Stomach smooth muscle (tissue), 2 donors: ENCODE data around the gene C2orf66.

ENCODE experiments used
- H3K27ac ChIP-seq: one replicate; pipeline ENCODE4 v1.7.0; 2013; ENCODE audit warnings: mild to moderate bottlenecking, low read length, inconsistent platforms
- H3K27me3 ChIP-seq, 2 donors: one replicate each; pipeline ENCODE4 v1.7.0; 2013; ENCODE audit warnings: low read length in 2 of 2; ENCODE audit not compliant: insufficient read depth in 2 of 2, control insufficient read depth in 1 of 2
- H3K36me3 ChIP-seq, 2 donors: one replicate each; pipeline ENCODE4 v1.7.0; 2013; ENCODE audit warnings: low read length in 2 of 2; ENCODE audit not compliant: control insufficient read depth in 2 of 2, insufficient read depth in 2 of 2
- H3K4me1 ChIP-seq: one replicate; pipeline ENCODE4 v1.7.0; 2013; ENCODE audit warnings: low read length; ENCODE audit not compliant: control insufficient read depth, insufficient read depth
- H3K4me3 ChIP-seq, 2 donors: one replicate each; pipeline ENCODE4 v1.7.0; 2013; ENCODE audit warnings: low read length in 2 of 2
- H3K9ac ChIP-seq, 2 donors: one replicate each; pipeline ENCODE4 v1.7.0; 2013; ENCODE audit warnings: low read length in 2 of 2, mild to moderate bottlenecking in 1 of 2
- H3K9me3 ChIP-seq, 2 donors: one replicate each; pipeline ENCODE4 v1.7.0; 2013; ENCODE audit warnings: low read length in 2 of 2; ENCODE audit not compliant: control insufficient read depth in 2 of 2
- donor health status: healthy.
- donor health status: Pancreatic carcinoma.

C2orf66 gene

GRCh38 chr2:196827356-196827755, 18.2 kb upstream of the C2orf66 start:
- no peaks in the 10 kb centered on the region for H3K4me1 ChIP-seq
- H3K4me3 ChIP-seq: no peak overlapping the region
- no peak overlapping the region for H3K9ac ChIP-seq
- no peaks in the 10 kb centered on the region for H3K36me3 ChIP-seq
- no peak overlapping the region for H3K27ac ChIP-seq
- no peaks in the 10 kb centered on the region for H3K9me3 ChIP-seq
- no peaks in the 10 kb centered on the region for H3K27me3 ChIP-seq

GRCh38 chr2:196823750-196824522, 14.8 kb upstream of the C2orf66 start:
- no peak overlapping the region for H3K4me3 ChIP-seq
- H3K27me3 ChIP-seq: no peaks in the 10 kb centered on the region
- no peaks in the 10 kb centered on the region for H3K36me3 ChIP-seq
- H3K9me3 ChIP-seq: peaks cover 0 to 3% of the 10 kb centered on the region in 2 donors
- H3K9ac ChIP-seq: no peak overlapping the region
- no peaks in the 10 kb centered on the region for H3K4me1 ChIP-seq
- no peak overlapping the region for H3K27ac ChIP-seq

- Histone ChIP-seq H3K4me1 (no peaks in the 10 kb centered on the region), H3K36me3 (no peaks in the 10 kb centered on the region), H3K27ac (no peak overlapping the region), H3K9ac (no peak overlapping the region), H3K27me3 (no peaks in the 10 kb centered on the region), H3K9me3 (peaks cover 0 to 3% of the 10 kb centered on the region in 2 donors), H3K4me3 (no peak overlapping the region)
Observed at GRCh38 chr2:196821195-196821594, 12.0 kb upstream of the C2orf66 start.

- Histone ChIP-seq H3K4me3 (no peak overlapping the region), H3K4me1 (no peaks in the 10 kb centered on the region), H3K9me3 (no peaks in the 10 kb centered on the region), H3K27me3 (peaks cover 0 to 3% of the 10 kb centered on the region in 2 donors), H3K36me3 (no peaks in the 10 kb centered on the region), H3K27ac (no peak overlapping the region), H3K9ac (no peak overlapping the region)
Observed at GRCh38 chr2:196808083-196808665, 981 bp downstream of the C2orf66 start.

GRCh38 chr2:196804381-196804780, 4.8 kb downstream of the C2orf66 start:
- H3K36me3 ChIP-seq: no peaks in the 10 kb centered on the region
- H3K4me1 ChIP-seq: no peaks in the 10 kb centered on the region
- H3K27ac ChIP-seq: no peak overlapping the region
- no peak overlapping the region for H3K4me3 ChIP-seq
- H3K9ac ChIP-seq: no peak overlapping the region
- H3K9me3 ChIP-seq: no peaks in the 10 kb centered on the region
- H3K27me3 ChIP-seq: peaks cover 2 to 5% of the 10 kb centered on the region in 2 donors

- Histone ChIP-seq H3K4me1 (peaks cover 3% of the 10 kb centered on the region), H3K36me3 (peaks cover 0 to 3% of the 10 kb centered on the region in 2 donors), H3K27ac (no peak overlapping the region), H3K4me3 (no peak overlapping the region), H3K9ac (no peak overlapping the region), H3K9me3 (no peaks in the 10 kb centered on the region), H3K27me3 (peaks cover 2 to 5% of the 10 kb centered on the region in 2 donors)
Observed at GRCh38 chr2:196802401-196802800, 6.8 kb downstream of the C2orf66 start.

GRCh38 chr2:196801674-196802261, 7.4 kb downstream of the C2orf66 start:
- H3K4me3 ChIP-seq: no peak overlapping the region
- H3K9me3 ChIP-seq: no peaks in the 10 kb centered on the region
- H3K4me1 ChIP-seq: peaks cover 3% of the 10 kb centered on the region
- peaks cover 2 to 5% of the 10 kb centered on the region in 2 donors for H3K27me3 ChIP-seq
- no peak overlapping the region for H3K27ac ChIP-seq
- H3K36me3 ChIP-seq: peaks cover 3 to 7% of the 10 kb centered on the region in 2 donors
- no peak overlapping the region for H3K9ac ChIP-seq

- peak overlapping the region; percentile 69 to 93 for H3K9ac ChIP-seq
- peaks cover 5% of the 10 kb centered on the region for H3K4me1 ChIP-seq
- H3K27me3 ChIP-seq: peaks cover 2 to 5% of the 10 kb centered on the region in 2 donors
- peak overlapping the region; percentile 53 for H3K27ac ChIP-seq
- H3K9me3 ChIP-seq: no peaks in the 10 kb centered on the region
- H3K4me3 ChIP-seq: peak overlapping the region; percentile 91
- peaks cover 10 to 12% of the 10 kb centered on the region in 2 donors for H3K36me3 ChIP-seq
Observed at GRCh38 chr2:196798980-196799379, 10.2 kb downstream of the C2orf66 start.

GRCh38 chr2:196792865-196793264, 16.3 kb downstream of the C2orf66 start:
- H3K36me3 ChIP-seq: peaks cover 43 to 52% of the 10 kb centered on the region in 2 donors
- H3K27me3 ChIP-seq: no peaks in the 10 kb centered on the region
- no peak overlapping the region for H3K4me3 ChIP-seq
- H3K9me3 ChIP-seq: no peaks in the 10 kb centered on the region
- H3K9ac ChIP-seq: no peak overlapping the region
- H3K4me1 ChIP-seq: peaks cover 2% of the 10 kb centered on the region
- H3K27ac ChIP-seq: no peak overlapping the region

- Histone ChIP-seq H3K9me3 (no peaks in the 10 kb centered on the region), H3K27ac (no peak overlapping the region), H3K36me3 (peaks cover 25 to 50% of the 10 kb centered on the region in 2 donors), H3K4me3 (no peak overlapping the region), H3K27me3 (no peaks in the 10 kb centered on the region), H3K4me1 (no peaks in the 10 kb centered on the region), H3K9ac (no peak overlapping the region)
Observed at GRCh38 chr2:196783431-196784094, 25.6 kb downstream of the C2orf66 start.
